OCI-LY3 (cell line): ENCODE measurements around the gene SPRED1.

Experiments used
- CTCF ChIP-seq: fragments of 200-600, 300-600 bp; sonication (generic); IDR thresholded peaks from 2 replicates; pipeline ENCODE4 v1.5.1; 2014; ENCODE audit warnings: antibody characterized with exemption, low read length, low read depth
- EZH2phosphoT487 ChIP-seq: fragments of 200-600 bp; shearing (Covaris generic); IDR thresholded peaks from 2 replicates; pipeline ENCODE4 v1.6.1; 2018; ENCODE audit warnings: antibody characterized with exemption, mixed run types, low read depth

- TF ChIP-seq CTCF (no peak), EZH2phosphoT487 (no peak)
Measured at GRCh38 chr15:38378161-38378560, 125.5 kb downstream of the SPRED1 start.
